GM23338 (cell line): ENCODE measurements around the gene RAB11A. TPM values are rescaled to one million over a fixed set of nuclear protein-coding genes. Genes with fewer than 3 reads are reported as not detected.

ENCODE experiments used
- ATAC-seq: fragments of 200-7000 bp; cut with Tn5 transposase; 3 replicates; pipeline ENCODE4 v1.9.1; 2020
- DNase-seq: peaks from one replicate; pipeline ENCODE4 v3.0.0-alpha.2; 2015; ENCODE audit warnings: low spot score
- H2AFZ ChIP-seq: fragments of 200-600 bp; sonication (generic); 2 replicates; pipeline ENCODE4 v1.8.0; 2016; ENCODE audit warnings: antibody characterized with exemption, mild to moderate bottlenecking, moderate library complexity
- H3F3A ChIP-seq: fragments of 200-600 bp; sonication (generic); replicated peaks from 2 replicates; pipeline ENCODE4 v1.8.0; 2017; ENCODE audit warnings: antibody characterized with exemption, mixed run types, low read depth
- H3K27ac ChIP-seq: fragments of 200-600 bp; sonication (generic); 2 replicates; pipeline ENCODE4 v1.6.1; 2016; ENCODE audit warnings: low read depth
- H3K27me3 ChIP-seq: fragments of 200-600 bp; sonication (generic); 2 replicates; pipeline ENCODE4 v1.8.0; 2016; ENCODE audit warnings: mild to moderate bottlenecking, mixed run types, moderate library complexity; ENCODE audit not compliant: insufficient read depth
- H3K36me3 ChIP-seq: fragments of 200-600 bp; sonication (generic); 2 replicates; pipeline ENCODE4 v1.8.0; 2016; ENCODE audit warnings: mild to moderate bottlenecking; ENCODE audit not compliant: insufficient read depth
- H3K4me1 ChIP-seq: fragments of 200-600 bp; sonication (generic); 2 replicates; pipeline ENCODE4 v1.8.0; 2016; ENCODE audit warnings: mild to moderate bottlenecking, moderate library complexity; ENCODE audit not compliant: insufficient read depth
- H3K4me2 ChIP-seq: fragments of 200-600 bp; sonication (generic); 2 replicates; pipeline ENCODE4 v1.7.1; 2017; ENCODE audit warnings: mixed run types
- H3K4me3 ChIP-seq: fragments of 200-600 bp; sonication (generic); 2 replicates; pipeline ENCODE4 v1.6.1; 2016; ENCODE audit warnings: mixed run types
- H3K79me2 ChIP-seq: fragments of 200-600 bp; sonication (generic); replicated peaks from 2 replicates; pipeline ENCODE4 v1.8.0; 2017; ENCODE audit warnings: mild to moderate bottlenecking; ENCODE audit not compliant: insufficient read depth
- H3K9me2 ChIP-seq: fragments of 200-600 bp; sonication (generic); 2 replicates; pipeline ENCODE4 v1.8.0; 2017; ENCODE audit not compliant: insufficient read depth
- H4K20me1 ChIP-seq: fragments of 200-600 bp; sonication (generic); replicated peaks from 2 replicates; pipeline ENCODE4 v1.8.0; 2017; ENCODE audit warnings: mild to moderate bottlenecking; ENCODE audit not compliant: insufficient read depth
- H3K27ac Mint-ChIP-seq: 2 replicates; pipeline ENCODE4 v1.8.0; 2020; ENCODE audit warnings: inconsistent platforms, mild to moderate bottlenecking, moderate library complexity, mixed read lengths
- H3K27me3 Mint-ChIP-seq: 3 replicates; pipeline ENCODE4 v1.8.0; 2022; ENCODE audit warnings: low read depth, mild to moderate bottlenecking, moderate library complexity, mixed read lengths, inconsistent platforms; ENCODE audit not compliant: insufficient read depth, poor library complexity
- H3K36me3 Mint-ChIP-seq: 3 replicates; pipeline ENCODE4 v1.8.0; 2021; ENCODE audit warnings: low read depth, mild to moderate bottlenecking, inconsistent platforms, moderate library complexity, mixed read lengths
- H3K4me1 Mint-ChIP-seq: 3 replicates; pipeline ENCODE4 v1.8.0; 2020; ENCODE audit warnings: mild to moderate bottlenecking, inconsistent platforms, mixed read lengths
- H3K4me3 Mint-ChIP-seq: 3 replicates; pipeline ENCODE4 v1.8.0; 2021; ENCODE audit warnings: moderate library complexity, mild to moderate bottlenecking, inconsistent platforms, mixed read lengths
- H3K9me3 Mint-ChIP-seq: 3 replicates; pipeline ENCODE4 v1.8.0; 2020; ENCODE audit warnings: moderate library complexity, mild to moderate bottlenecking, inconsistent platforms, mixed read lengths
- EZH2phosphoT487 ChIP-seq: fragments of 200-600 bp; sonication (generic); IDR thresholded peaks from one replicate; pipeline ENCODE4 v1.8.1; 2018; ENCODE audit warnings: antibody characterized with exemption; ENCODE audit not compliant: unreplicated experiment
- JUNB ChIP-seq: IDR thresholded peaks from one replicate; pipeline ENCODE4 v1.6.1; 2016; ENCODE audit warnings: antibody characterized with exemption; ENCODE audit not compliant: unreplicated experiment
- POLR2AphosphoS5 ChIP-seq: IDR thresholded peaks from 2 replicates; pipeline ENCODE4 v1.6.1; 2016; ENCODE audit warnings: antibody characterized with exemption, low read depth
- STAT1 ChIP-seq: IDR thresholded peaks from one replicate; pipeline ENCODE4 v1.6.1; 2016; ENCODE audit warnings: antibody characterized with exemption; ENCODE audit not compliant: unreplicated experiment
- ZNF331 ChIP-seq: fragments of 250-450 bp; sonication (Bioruptor Pico); IDR thresholded peaks from 2 replicates; pipeline ENCODE4 v1.5.0; 2020; ENCODE audit warnings: low read depth, mild to moderate bottlenecking, moderate library complexity
- polyA plus RNA-seq: library from polyadenylated mRNA; unstranded; fragments of >200 nt; fragmentation: Nextera tagmentation; extraction: Ambion mirVana; gene quantifications from 2 replicates; pipeline ENCODE4 v1.2.1, GENCODE V29; 2016
- total RNA-seq: library from RNA; depleted of rRNA; stranded (reverse); fragments of >200 nt; shearing (Covaris generic); gene quantifications from 2 replicates; pipeline ENCODE4 v1.2.3, GENCODE V29; 2014
- TF ChIP-seq, protein P1 (sequence below): IDR thresholded peaks from one replicate; pipeline ENCODE4 v1.6.1; 2018; ENCODE audit warnings: antibody characterized with exemption; ENCODE audit not compliant: unreplicated experiment
- TF ChIP-seq, protein P2 (sequence below), 2 experiments: fragments of 200-600 bp in 1 of 2; sonication (generic) in 1 of 2; conservative IDR thresholded peaks; 2 replicates each; pipeline versions ENCODE4 v1.5.1 to v1.6.1; 2016 to 2017; ENCODE audit warnings: antibody characterized with exemption in 2 of 2, low read depth in 2 of 2, mild to moderate bottlenecking in 2 of 2, moderate library complexity in 1 of 2
- TF ChIP-seq, protein P3 (sequence below): IDR thresholded peaks from 2 replicates; pipeline ENCODE4 v1.6.1; 2016; ENCODE audit warnings: antibody characterized with exemption

RAB11A gene
- total and polyA plus RNA-seq, 2 experiments from 2014 or later = 251 to 369 TPM

DNA sequence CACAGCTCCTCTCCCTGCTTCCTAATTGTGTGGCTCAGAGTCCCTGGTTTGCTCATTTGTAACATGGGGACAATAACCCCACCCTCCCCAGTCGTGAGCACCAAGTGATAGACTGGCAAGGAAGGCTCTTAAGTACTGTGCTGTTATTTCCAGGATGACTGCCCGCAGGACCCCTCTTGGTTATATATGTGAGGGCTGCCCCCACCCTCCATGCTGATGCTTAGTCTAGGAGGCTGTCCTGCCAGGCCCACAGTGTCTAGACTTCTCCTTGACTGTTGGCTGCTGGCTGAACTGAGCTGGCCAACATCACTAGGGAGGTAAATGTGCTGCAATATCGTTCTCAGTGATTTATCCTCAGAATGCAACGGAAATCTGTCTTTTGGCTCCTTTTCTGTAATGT lies 45.1 kb downstream of the RAB11A start:
- H3K4me3 Mint-ChIP-seq = no peak overlapping the region
- H3K4me2 ChIP-seq = no peak overlapping the region
- DNase-seq (no peak), ATAC-seq (no peak)
- no peaks in the 10 kb centered on the region for H3F3A ChIP-seq
- no peak overlapping the region for H2AFZ ChIP-seq
- H3K9me2 ChIP-seq = no peaks in the 10 kb centered on the region
- 0 out of 2 replicates have a peak, but pooled peaks cover 2% of the 10 kb centered on the region for H4K20me1 ChIP-seq
- H3K4me3 ChIP-seq = no peak overlapping the region
- no peaks in the 10 kb centered on the region for H3K79me2 ChIP-seq
- H3K27me3 ChIP-seq = no peaks in the 10 kb centered on the region
- no peak overlapping the region for H3K27ac Mint-ChIP-seq
- TF ChIP-seq, protein P1, sequence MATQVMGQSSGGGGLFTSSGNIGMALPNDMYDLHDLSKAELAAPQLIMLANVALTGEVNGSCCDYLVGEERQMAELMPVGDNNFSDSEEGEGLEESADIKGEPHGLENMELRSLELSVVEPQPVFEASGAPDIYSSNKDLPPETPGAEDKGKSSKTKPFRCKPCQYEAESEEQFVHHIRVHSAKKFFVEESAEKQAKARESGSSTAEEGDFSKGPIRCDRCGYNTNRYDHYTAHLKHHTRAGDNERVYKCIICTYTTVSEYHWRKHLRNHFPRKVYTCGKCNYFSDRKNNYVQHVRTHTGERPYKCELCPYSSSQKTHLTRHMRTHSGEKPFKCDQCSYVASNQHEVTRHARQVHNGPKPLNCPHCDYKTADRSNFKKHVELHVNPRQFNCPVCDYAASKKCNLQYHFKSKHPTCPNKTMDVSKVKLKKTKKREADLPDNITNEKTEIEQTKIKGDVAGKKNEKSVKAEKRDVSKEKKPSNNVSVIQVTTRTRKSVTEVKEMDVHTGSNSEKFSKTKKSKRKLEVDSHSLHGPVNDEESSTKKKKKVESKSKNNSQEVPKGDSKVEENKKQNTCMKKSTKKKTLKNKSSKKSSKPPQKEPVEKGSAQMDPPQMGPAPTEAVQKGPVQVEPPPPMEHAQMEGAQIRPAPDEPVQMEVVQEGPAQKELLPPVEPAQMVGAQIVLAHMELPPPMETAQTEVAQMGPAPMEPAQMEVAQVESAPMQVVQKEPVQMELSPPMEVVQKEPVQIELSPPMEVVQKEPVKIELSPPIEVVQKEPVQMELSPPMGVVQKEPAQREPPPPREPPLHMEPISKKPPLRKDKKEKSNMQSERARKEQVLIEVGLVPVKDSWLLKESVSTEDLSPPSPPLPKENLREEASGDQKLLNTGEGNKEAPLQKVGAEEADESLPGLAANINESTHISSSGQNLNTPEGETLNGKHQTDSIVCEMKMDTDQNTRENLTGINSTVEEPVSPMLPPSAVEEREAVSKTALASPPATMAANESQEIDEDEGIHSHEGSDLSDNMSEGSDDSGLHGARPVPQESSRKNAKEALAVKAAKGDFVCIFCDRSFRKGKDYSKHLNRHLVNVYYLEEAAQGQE = no peak
- TF ChIP-seq POLR2AphosphoS5 = no peak
- H3K36me3 Mint-ChIP-seq = peaks cover 5% of the 10 kb centered on the region; the same call in 1 of the 3 replicates
- no peaks in the 10 kb centered on the region for H3K4me1 ChIP-seq
- no peaks in the 10 kb centered on the region for H3K9me3 Mint-ChIP-seq
- H3K27ac ChIP-seq = no peak overlapping the region
- peaks cover 16% of the 10 kb centered on the region; the same call in 2 of the 3 replicates for H3K4me1 Mint-ChIP-seq
- H3K27me3 Mint-ChIP-seq = peaks cover 4% of the 10 kb centered on the region
- no peaks in the 10 kb centered on the region for H3K36me3 ChIP-seq

DNA sequence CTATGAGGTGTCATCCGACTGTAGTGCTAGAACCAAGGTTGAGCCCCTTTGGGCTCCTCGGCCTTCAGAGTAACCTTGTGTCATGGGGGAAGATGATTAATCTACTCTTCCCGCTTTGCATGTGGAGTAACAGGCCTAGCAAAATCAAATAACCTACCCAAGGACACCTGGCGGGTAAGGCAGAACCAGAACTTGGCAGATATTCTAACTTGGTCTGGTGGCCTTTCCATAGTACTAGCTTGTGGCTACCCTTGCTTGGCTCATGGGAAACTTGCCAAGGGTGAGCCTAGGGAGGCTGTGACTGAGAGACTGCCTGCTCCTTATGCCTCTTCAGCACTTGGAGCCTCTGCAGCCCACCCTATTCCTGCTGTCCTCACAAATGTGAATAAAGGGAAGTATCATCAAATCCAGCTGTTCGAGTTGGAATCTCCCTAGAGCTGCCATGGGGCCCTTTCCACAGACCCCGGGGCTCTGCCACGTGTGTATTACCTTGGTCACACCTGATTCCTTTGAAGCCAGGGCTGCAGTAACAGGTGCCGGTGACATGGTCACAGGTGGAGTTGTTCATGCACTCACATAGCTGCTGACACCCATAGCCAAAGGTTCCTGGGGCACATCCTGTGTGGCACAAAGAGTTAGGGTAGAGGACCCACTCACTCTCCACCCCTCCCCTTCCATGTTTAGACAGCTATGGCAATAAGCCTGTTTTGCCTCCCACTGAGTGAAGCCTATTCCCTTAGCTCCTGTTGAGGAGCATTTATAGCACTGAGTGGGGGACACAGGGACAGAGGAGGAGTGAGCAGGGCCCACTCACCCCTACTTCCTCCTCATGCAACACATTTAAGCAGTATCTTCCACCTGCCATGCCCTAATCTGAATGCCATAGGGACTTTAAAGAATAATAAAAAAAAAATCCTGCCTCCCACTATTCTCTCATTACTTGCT lies 46.0 kb downstream of the RAB11A start:
- DNase-seq (no peak), ATAC-seq (no peak)
- Histone ChIP-seq H3F3A (no peaks in the 10 kb centered on the region), H3K4me1 (no peaks in the 10 kb centered on the region), H3K27me3 (no peaks in the 10 kb centered on the region), H4K20me1 (0 out of 2 replicates have a peak, but pooled peaks cover 2% of the 10 kb centered on the region), H3K27ac (no peak overlapping the region), H2AFZ (no peak overlapping the region), H3K79me2 (no peaks in the 10 kb centered on the region), H3K4me3 (no peak overlapping the region), H3K36me3 (no peaks in the 10 kb centered on the region), H3K4me2 (no peak overlapping the region), H3K9me2 (no peaks in the 10 kb centered on the region)
- Mint-ChIP-seq H3K36me3 (peaks cover 5% of the 10 kb centered on the region; the same call in 1 of the 3 replicates), H3K4me3 (no peak overlapping the region), H3K9me3 (no peaks in the 10 kb centered on the region), H3K27ac (no peak overlapping the region), H3K4me1 (peaks cover 16% of the 10 kb centered on the region; the same call in 2 of the 3 replicates), H3K27me3 (peaks cover 4% of the 10 kb centered on the region)
- TF ChIP-seq JUNB (no peak), POLR2AphosphoS5 (no peak), EZH2phosphoT487 (no peak), STAT1 (no peak), ZNF331 (CRISPR knock-in tag) (no peak)
- TF ChIP-seq, protein P1 = no peak
- TF ChIP-seq, protein P2, sequence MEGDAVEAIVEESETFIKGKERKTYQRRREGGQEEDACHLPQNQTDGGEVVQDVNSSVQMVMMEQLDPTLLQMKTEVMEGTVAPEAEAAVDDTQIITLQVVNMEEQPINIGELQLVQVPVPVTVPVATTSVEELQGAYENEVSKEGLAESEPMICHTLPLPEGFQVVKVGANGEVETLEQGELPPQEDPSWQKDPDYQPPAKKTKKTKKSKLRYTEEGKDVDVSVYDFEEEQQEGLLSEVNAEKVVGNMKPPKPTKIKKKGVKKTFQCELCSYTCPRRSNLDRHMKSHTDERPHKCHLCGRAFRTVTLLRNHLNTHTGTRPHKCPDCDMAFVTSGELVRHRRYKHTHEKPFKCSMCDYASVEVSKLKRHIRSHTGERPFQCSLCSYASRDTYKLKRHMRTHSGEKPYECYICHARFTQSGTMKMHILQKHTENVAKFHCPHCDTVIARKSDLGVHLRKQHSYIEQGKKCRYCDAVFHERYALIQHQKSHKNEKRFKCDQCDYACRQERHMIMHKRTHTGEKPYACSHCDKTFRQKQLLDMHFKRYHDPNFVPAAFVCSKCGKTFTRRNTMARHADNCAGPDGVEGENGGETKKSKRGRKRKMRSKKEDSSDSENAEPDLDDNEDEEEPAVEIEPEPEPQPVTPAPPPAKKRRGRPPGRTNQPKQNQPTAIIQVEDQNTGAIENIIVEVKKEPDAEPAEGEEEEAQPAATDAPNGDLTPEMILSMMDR (conservative IDR thresholded peaks at IDR 0.05; ENCODE audit: low read depth in 2 of 2) = no peak
- TF ChIP-seq, protein P3, sequence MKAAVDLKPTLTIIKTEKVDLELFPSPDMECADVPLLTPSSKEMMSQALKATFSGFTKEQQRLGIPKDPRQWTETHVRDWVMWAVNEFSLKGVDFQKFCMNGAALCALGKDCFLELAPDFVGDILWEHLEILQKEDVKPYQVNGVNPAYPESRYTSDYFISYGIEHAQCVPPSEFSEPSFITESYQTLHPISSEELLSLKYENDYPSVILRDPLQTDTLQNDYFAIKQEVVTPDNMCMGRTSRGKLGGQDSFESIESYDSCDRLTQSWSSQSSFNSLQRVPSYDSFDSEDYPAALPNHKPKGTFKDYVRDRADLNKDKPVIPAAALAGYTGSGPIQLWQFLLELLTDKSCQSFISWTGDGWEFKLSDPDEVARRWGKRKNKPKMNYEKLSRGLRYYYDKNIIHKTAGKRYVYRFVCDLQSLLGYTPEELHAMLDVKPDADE = no peak
